Right cardiac atrium (tissue), 5 donors: ENCODE data around the gene CDK17. TPM values are rescaled to one million over a fixed set of nuclear protein-coding genes. Genes with fewer than 3 reads are reported as not detected.
"Not testable (repeated sequence)": the region's sequence is repeated elsewhere in the genome, so short reads cannot be mapped to it uniquely, and the experiment has no call there.

Experiments used
- ATAC-seq, 2 donors: fragments of 200-7000 bp; cut with Tn5 transposase; one replicate each; pipeline versions ENCODE4 v1.8.0 to v1.9.1; 2020; ENCODE audit warnings: moderate library complexity in 2 of 2, mild to moderate bottlenecking in 1 of 2
- DNase-seq, 3 donors: peaks; one replicate each; pipeline ENCODE4 v3.0.0-alpha.2; 2020
- H3K27ac ChIP-seq: one replicate; pipeline ENCODE4 v1.5.1; 2013; ENCODE audit warnings: mild to moderate bottlenecking, low read length, control low read depth, moderate library complexity
- H3K27me3 ChIP-seq: one replicate; pipeline ENCODE4 v1.6.1; 2013; ENCODE audit not compliant: control insufficient read depth, insufficient read depth
- H3K4me1 ChIP-seq: one replicate; pipeline ENCODE4 v1.6.1; 2013; ENCODE audit warnings: low read length; ENCODE audit not compliant: control insufficient read depth, insufficient read depth
- H3K4me3 ChIP-seq: one replicate; pipeline ENCODE4 v1.5.1; 2013; ENCODE audit warnings: low read length, control low read depth
- H3K9me3 ChIP-seq: one replicate; pipeline ENCODE4 v1.6.1; 2013; ENCODE audit warnings: low read length; ENCODE audit not compliant: control insufficient read depth
- WGBS: extraction: QIAGEN DNeasy Blood & Tissue Kit; methylation state at CpG from one replicate; pipeline ENCODE4 v1.1.7; 2013; 5-methylcytosine and 5-hydroxymethylcytosine counted together
- intact Hi-C, 4 donors: fragments of 100-400 bp; cut with DNase I; formaldehyde crosslinking; loops; one replicate each; pipeline versions ENCODE4 v1.11.0 to v1.14.0; 2022 to 2023
- polyA plus RNA-seq: library from polyadenylated mRNA; stranded (reverse); fragments of 200-250 nt; gene quantifications from one replicate; pipeline ENCODE4 v1.2.3, GENCODE V29; 2013
- total RNA-seq, 4 donors: library from RNA; stranded (reverse); fragmentation: NEBNext Ultra II Directional; extraction: Animal tissue kit (Norgen Biotek cat#: 25700); gene quantifications; one replicate each; pipeline ENCODE4 v1.2.1, GENCODE V29; 2021
- donor health status: healthy with polysubstance abuse.
- donor health status: DM: no; HTN: yes; CAD: no.
- donor health status: DM: no; HTN: no; CAD: no.
- donor health status: DM: no; HTN: yes; CAD: no; lungs with severe emphysema.
- donor health status: DM: yes; HTN: yes; CAD: no.

The CDK17 gene
- total and polyA plus RNA-seq, 5 donors = 10.3 to 30.4 (median 20.0) TPM

DNA sequence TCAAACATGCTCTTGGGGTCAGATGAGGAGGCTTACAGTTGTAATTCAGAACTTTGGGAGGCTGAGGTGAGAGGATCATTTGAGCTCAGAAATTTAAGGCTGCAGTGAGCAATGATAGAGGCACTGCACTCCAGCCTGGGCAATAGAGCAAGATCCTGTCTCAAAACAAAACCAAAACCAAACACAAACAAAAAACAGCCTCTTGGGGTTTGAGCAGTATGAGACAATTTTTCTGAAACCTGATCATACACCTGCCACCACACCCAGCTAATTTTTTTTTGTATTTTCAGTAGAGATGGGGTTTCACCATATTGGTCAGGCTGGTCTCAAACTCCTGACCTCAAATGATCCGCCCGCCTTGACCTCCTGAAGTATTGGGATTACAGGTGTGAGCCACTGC is 17.4 kb upstream of the CDK17 start:
- H3K27ac ChIP-seq, DNase-seq, ATAC-seq, H3K4me3 ChIP-seq, H3K27me3 ChIP-seq, H3K4me1 ChIP-seq, intact Hi-C loops, H3K9me3 ChIP-seq: not testable (repeated sequence)
- WGBS = 97% methylated on average over 2 of the region's 2 CpGs

GRCh38 chr12:96416033-96416799 is 16.0 kb upstream of the CDK17 start:
- 87% methylated on average over 7 of the region's 7 CpGs for WGBS
- DNase-seq = no peak
- H3K27me3 ChIP-seq = no peaks in the 10 kb centered on the region
- ATAC-seq = no peak
- no peaks in the 10 kb centered on the region for H3K4me1 ChIP-seq
- intact Hi-C loops = no loop called here
- H3K4me3 ChIP-seq = no peak overlapping the region
- H3K9me3 ChIP-seq = no peaks in the 10 kb centered on the region
- no peak overlapping the region for H3K27ac ChIP-seq

- Histone ChIP-seq H3K9me3 (no peaks in the 10 kb centered on the region), H3K4me3 (no peak overlapping the region), H3K27me3 (no peaks in the 10 kb centered on the region), H3K27ac (no peak overlapping the region), H3K4me1 (no peaks in the 10 kb centered on the region)
- 98% methylated on average over 1 of the region's 1 CpG for WGBS
- DNase-seq (no peak), ATAC-seq (no peak)
- intact Hi-C loops = no loop called here
These were observed 14.4 kb upstream of the CDK17 start for GRCh38 chr12:96414637-96415036.

- Histone ChIP-seq H3K4me3 (no peak overlapping the region), H3K4me1 (no peaks in the 10 kb centered on the region), H3K9me3 (no peaks in the 10 kb centered on the region), H3K27ac (no peak overlapping the region), H3K27me3 (no peaks in the 10 kb centered on the region)
- no peak for ATAC-seq
- no peak for DNase-seq
- intact Hi-C loops = no loop called here
These were observed 12.2 kb upstream of the CDK17 start for GRCh38 chr12:96412431-96412830.

- intact Hi-C loops = loop anchor here in 1 of 4 donors (10.0 kb wide), 2 partner anchors 95 to 195 kb away; no protein-coding TSS in a partner anchor
- ATAC-seq (no peak), DNase-seq (no peak)
- Histone ChIP-seq H3K4me1 (no peaks in the 10 kb centered on the region), H3K27ac (no peak overlapping the region), H3K27me3 (no peaks in the 10 kb centered on the region), H3K9me3 (no peaks in the 10 kb centered on the region), H3K4me3 (no peak overlapping the region)
- WGBS = 77% methylated on average over 4 of the region's 4 CpGs
These were observed 9.5 kb upstream of the CDK17 start for GRCh38 chr12:96409731-96410130.

DNA sequence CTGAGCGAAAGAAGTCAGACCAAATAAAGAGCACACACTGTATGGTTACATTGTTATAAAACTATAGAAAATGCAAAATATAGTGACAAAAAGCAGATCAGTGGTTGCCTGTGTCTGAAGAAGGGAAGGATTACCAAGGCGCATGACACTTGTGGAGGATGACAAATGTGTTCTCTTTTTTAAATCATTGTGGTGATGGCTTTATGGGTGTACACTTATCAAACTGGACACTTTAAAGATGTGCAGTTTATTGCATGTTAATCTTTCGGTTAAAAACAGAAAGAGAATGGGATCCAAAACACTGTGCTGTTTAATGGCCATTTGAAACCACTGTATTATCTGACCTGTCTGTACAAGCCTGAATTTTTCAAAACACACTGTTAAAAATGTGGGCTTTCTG is 8.8 kb upstream of the CDK17 start:
- DNase-seq (no peak), ATAC-seq (no peak)
- no peaks in the 10 kb centered on the region for H3K9me3 ChIP-seq
- no peak overlapping the region for H3K27ac ChIP-seq
- H3K27me3 ChIP-seq = no peaks in the 10 kb centered on the region
- no peak overlapping the region for H3K4me3 ChIP-seq
- H3K4me1 ChIP-seq = no peaks in the 10 kb centered on the region
- intact Hi-C loops = loop anchor here in 1 of 4 donors (10.0 kb wide), 2 partner anchors 96 to 194 kb away; no protein-coding TSS in a partner anchor
- over 99% methylated on average over 3 of the region's 3 CpGs for WGBS

DNA sequence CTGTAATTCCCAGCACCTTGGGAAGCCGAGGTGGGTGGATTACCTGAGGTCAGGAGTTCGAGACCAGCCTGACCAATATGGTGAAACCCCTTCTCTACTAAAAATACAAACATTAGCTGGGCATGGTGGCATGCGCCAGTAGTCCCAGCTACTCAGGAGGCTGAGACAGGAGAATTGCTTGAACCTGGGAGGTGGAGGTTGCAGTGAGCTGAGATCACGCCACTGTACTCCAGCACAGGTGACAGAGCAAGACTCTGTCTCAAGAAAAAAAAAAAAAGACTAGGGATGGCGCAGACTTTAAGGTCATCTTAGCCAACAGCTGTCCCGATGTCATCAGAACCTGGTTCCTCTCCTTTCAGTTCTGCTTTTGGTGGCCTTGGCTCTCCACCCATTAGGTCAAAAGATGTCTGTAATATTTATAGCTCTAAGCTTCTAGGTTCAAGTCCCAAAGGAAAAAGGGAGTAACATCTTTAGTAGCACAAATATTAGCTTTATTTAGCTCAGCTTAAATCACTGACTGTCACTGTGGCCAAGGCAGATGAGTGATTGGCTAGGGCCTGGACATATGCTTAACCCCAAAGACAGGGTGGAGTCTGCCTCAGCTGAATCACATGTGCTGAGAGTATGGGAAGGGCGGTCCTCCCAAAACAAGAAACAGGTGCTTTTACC is 7.3 kb upstream of the CDK17 start:
- not testable (repeated sequence) for H3K4me1 ChIP-seq, ATAC-seq, DNase-seq, H3K9me3 ChIP-seq, H3K4me3 ChIP-seq, H3K27ac ChIP-seq, H3K27me3 ChIP-seq
- intact Hi-C loops = loop anchor here in 1 of 4 donors (10.0 kb wide), 2 partner anchors 97 to 193 kb away; no protein-coding TSS in a partner anchor
- 83% methylated on average over 7 of the region's 7 CpGs for WGBS

DNA sequence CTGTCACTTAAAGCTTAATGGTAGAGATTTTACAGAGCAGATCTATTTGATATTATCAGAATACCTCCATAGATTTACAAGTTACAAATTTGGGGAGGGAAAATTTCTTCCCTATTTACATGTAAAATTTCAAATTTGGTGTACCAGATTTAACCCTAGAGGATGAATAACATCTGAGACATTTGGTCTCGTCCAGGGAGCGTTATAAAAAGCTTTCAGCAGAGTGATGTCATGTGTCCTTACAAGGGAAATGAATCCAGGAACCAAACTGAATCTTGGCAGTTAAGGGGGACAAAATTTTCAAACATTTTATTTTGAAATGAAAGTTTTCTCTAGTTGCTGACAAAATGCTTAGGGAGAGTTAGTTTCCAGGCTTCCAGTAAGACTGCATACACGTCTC is 4.5 kb upstream of the CDK17 start:
- intact Hi-C loops = loop anchor here in 1 of 4 donors (10.0 kb wide), 2 partner anchors 100 to 190 kb away; no protein-coding TSS in a partner anchor
- DNase-seq = no peak
- 37% methylated on average over 3 of the region's 3 CpGs for WGBS
- no peak overlapping the region for H3K4me3 ChIP-seq
- no peak for ATAC-seq
- no peak overlapping the region for H3K27ac ChIP-seq
- no peaks in the 10 kb centered on the region for H3K9me3 ChIP-seq
- no peaks in the 10 kb centered on the region for H3K4me1 ChIP-seq
- H3K27me3 ChIP-seq = no peaks in the 10 kb centered on the region

GRCh38 chr12:96403870-96404269 is 3.6 kb upstream of the CDK17 start:
- no peaks in the 10 kb centered on the region for H3K4me1 ChIP-seq
- ATAC-seq (no peak), DNase-seq (no peak)
- WGBS = 97% methylated on average over 1 of the region's 1 CpG
- intact Hi-C loops = loop anchor here in 1 of 4 donors (10.0 kb wide), 2 partner anchors 101 to 189 kb away; no protein-coding TSS in a partner anchor
- H3K27me3 ChIP-seq = no peaks in the 10 kb centered on the region
- no peak overlapping the region for H3K27ac ChIP-seq
- H3K4me3 ChIP-seq = no peak overlapping the region
- no peaks in the 10 kb centered on the region for H3K9me3 ChIP-seq

GRCh38 chr12:96402522-96402921 is 2.3 kb upstream of the CDK17 start:
- not testable (repeated sequence) for H3K27me3 ChIP-seq, H3K27ac ChIP-seq, H3K4me1 ChIP-seq, ATAC-seq, H3K4me3 ChIP-seq, DNase-seq, H3K9me3 ChIP-seq
- intact Hi-C loops = loop anchor here in 1 of 4 donors (10.0 kb wide), 2 partner anchors 102 to 188 kb away; no protein-coding TSS in a partner anchor
- 96% methylated on average over 8 of the region's 8 CpGs for whole genome bisulfite sequencing

GRCh38 chr12:96402061-96402460 is 1.8 kb upstream of the CDK17 start:
- WGBS = 92% methylated on average over 6 of the region's 6 CpGs
- ATAC-seq (no peak), DNase-seq (no peak)
- Histone ChIP-seq H3K4me3 (no peak overlapping the region), H3K9me3 (no peaks in the 10 kb centered on the region), H3K4me1 (no peaks in the 10 kb centered on the region), H3K27me3 (no peaks in the 10 kb centered on the region), H3K27ac (no peak overlapping the region)
- intact Hi-C loops = loop anchor here in 1 of 4 donors (10.0 kb wide), 2 partner anchors 103 to 187 kb away; no protein-coding TSS in a partner anchor
